Peyer's patch (tissue), 4 donors: Measurements from ENCODE around the gene AK1.

Experiments
- CTCF ChIP-seq, 6 experiments: fragments of 450-650 bp in 4 of 6; fragments of 200-600 bp in 2 of 6; sonication (generic) in 1 of 6; IDR thresholded peaks; one replicate each; pipeline ENCODE4 v1.5.1; 2017 to 2019; ENCODE audit warnings: antibody characterized with exemption in 6 of 6, mild to moderate bottlenecking in 3 of 6, moderate library complexity in 1 of 6
- POLR2A ChIP-seq, 2 donors: fragments of 450-650 bp; IDR thresholded peaks; one replicate each; pipeline ENCODE4 v1.5.1; 2017; ENCODE audit warnings: antibody characterized with exemption in 2 of 2, mild to moderate bottlenecking in 2 of 2, moderate library complexity in 2 of 2

GRCh38 chr9:127923771-127924170 is 46.3 kb upstream of the AK1 start:
- TF ChIP-seq POLR2A (IDR thresholded peaks at IDR 0.05) (no peak), CTCF (IDR thresholded peaks at IDR 0.05) (no peak)
